ENCODE data around the gene PTGR1. TPM values are rescaled to one million over a fixed set of nuclear protein-coding genes. Genes with fewer than 3 reads are reported as not detected.

Gene PTGR1
- 139 and 161 TPM in 2 replicates for total RNA-seq

GRCh38 chr9:111599092-111599954, at the start of gene PTGR1:
Gene PTGR1, minus strand, starts transcription at chr9:111599647. Its CDS starts 2,225 bp downstream, at chr9:111597422.

GRCh38 chr9:111631214-111631971, 31.9 kb upstream of the PTGR1 start, which contains the start of gene DNAJC25:
Gene DNAJC25, plus strand, starts transcription at chr9:111631334. Its CDS starts 74 bp downstream, at chr9:111631408.

GRCh38 chr9:111525056-111525977, 74.1 kb downstream of the PTGR1 start, which contains the start of gene ZNF483:
Gene ZNF483, plus strand, starts transcription at chr9:111525179. Its CDS starts 2,217 bp downstream, at chr9:111527396.

Other genes with a start within 250 kb of the PTGR1 start
- 102 and 110 TPM in 2 replicates for gene ECPAS, start 115.3 kb downstream of the PTGR1 start, total RNA-seq
- 1.8 and 2.8 TPM in 2 replicates for gene ZNF483, start 74.5 kb downstream of the PTGR1 start, total RNA-seq
- gene DNAJC25, start 31.7 kb upstream of the PTGR1 start, total RNA-seq, result 8.3 and 9.3 TPM in 2 replicates
- gene GNG10, start 62.0 kb upstream of the PTGR1 start, total RNA-seq, result 71.8 and 150 TPM in 2 replicates
- under 0.01 and 0.17 TPM in 2 replicates for gene SHOC1, start 195.3 kb upstream of the PTGR1 start, total RNA-seq